NOMO-1 treated with dmso at 0.1 percent for 144 hours (cell line): ENCODE data around the gene NMT2.

Experiments used
- DNase-seq: peaks from one replicate; lab custom pipeline; 2025; ENCODE audit not compliant: unreplicated experiment; lab: John Stamatoyannopoulos, UW

Gene NMT2

DNA sequence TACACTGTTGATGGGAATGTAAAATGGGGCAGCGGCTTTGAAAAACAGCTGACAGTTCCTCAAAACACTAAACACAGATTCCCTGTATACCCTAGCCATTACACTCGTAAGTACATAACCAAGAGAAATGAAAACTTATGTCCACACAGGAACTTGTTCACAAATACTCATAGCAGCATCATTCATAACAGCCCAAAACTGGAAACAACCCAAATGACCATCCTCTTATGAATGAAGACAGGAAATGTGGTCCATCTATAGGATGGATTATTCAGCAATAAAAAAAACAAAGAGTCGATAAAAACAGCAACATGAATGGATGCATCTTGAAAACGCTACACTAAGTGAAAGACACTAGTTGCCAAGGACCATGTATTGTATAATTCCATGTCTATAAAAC lies 23.7 kb downstream of the NMT2 start:
- no peak for DNase-seq

- no peak for DNase-seq
Observed at GRCh38 chr10:15141136-15142054, 27.1 kb downstream of the NMT2 start.

- DNase-seq: no peak
Observed at GRCh38 chr10:15140698-15141097, 27.8 kb downstream of the NMT2 start.

GRCh38 chr10:15137636-15138035 lies 30.9 kb downstream of the NMT2 start:
- no peak for DNase-seq

- no peak for DNase-seq
Observed at GRCh38 chr10:15137036-15137359, 31.5 kb downstream of the NMT2 start.

- DNase-seq: no peak
Observed at GRCh38 chr10:15136129-15137035, 32.1 kb downstream of the NMT2 start.

DNA sequence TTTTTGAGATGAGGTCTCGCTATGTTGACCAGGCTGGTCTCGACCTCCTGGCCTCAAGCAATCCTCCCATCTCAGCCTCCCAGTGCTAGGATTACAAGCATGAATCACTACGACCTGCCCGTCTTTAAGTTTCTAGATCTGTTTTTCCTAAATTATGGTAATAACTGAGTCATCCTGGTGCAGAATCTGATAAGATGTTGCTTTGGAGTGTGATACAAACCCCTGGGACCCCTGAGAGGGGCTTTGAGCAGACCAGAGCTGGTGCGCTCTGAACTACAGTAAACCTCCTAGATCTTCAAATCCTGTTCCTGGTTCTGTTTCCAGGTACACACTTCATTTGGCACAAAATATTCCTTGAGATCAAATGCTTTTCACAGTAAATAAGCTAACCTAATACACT lies 37.2 kb downstream of the NMT2 start:
- no peak for DNase-seq

DNA sequence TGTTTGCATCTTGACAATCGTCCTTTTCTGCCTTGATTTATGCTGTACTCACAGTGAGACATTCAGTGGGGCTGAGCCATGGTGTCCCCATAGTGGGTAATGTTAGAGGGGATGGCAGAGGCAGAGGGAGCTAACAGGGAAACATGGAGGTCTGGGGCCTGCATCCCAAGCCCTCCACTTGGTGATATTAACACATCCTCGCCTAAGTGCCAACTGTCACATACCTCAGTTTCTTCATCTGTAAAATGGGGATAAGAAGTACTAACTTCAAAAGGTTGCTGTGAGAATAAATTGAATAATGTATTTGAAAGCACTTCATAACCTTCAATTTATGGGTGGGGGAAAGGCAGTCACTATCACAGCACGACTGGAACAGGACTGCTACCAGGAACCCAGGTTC lies 43.6 kb downstream of the NMT2 start:
- DNase-seq: no peak

- no peak for DNase-seq
Observed at GRCh38 chr10:15124190-15124589, 44.3 kb downstream of the NMT2 start.

- no peak for DNase-seq
Observed at GRCh38 chr10:15123749-15124184, 44.7 kb downstream of the NMT2 start.

DNA sequence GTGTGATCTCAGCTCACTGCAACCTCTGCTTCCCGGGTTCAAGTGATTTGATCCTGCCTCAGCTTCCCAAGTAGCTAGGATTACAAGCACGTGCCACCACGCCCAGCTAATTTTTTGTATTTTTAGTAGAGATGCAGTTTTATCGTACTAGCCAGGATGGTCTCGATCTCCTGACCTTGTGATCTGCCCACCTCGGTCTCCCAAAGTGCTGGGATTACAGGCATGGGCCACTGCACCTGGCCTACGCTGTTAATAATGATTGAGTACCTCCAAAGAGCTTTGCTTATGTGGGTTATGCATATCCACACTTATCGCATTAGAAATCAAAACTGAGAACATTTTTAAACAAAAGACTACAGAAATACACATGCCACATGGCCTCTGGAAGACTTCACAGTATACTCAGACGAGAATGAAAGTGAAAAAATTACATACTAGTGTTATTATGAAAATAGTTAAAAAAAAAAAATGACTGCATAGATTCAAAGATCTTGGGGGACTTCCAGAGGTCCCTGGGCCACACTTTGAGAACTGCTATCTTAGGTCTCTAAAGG lies 45.9 kb downstream of the NMT2 start:
- DNase-seq: no peak

- DNase-seq: no peak
Observed at GRCh38 chr10:15121707-15122106, 46.8 kb downstream of the NMT2 start.

- no peak for DNase-seq
Observed at GRCh38 chr10:15120523-15120922, 48.0 kb downstream of the NMT2 start.

DNA sequence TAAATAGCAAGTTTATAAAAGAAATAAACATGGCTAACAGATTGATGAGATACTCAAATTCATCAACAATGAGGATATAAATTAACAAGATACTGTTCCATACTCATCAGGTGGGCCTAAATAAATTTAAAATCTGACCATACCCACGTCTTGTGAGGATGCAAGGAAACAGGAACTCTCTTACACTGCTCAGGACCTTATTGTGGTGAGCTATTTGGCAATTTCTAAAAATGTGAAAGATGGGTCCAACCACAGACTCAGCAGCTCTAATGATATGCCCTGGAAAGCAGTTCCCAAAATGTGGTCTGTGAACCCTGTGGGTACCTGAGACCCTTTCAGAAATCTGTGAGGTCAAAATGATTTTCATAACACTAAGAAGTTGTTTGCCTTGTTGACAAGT lies 49.9 kb downstream of the NMT2 start:
- peak; percentile 25 for DNase-seq

DNA sequence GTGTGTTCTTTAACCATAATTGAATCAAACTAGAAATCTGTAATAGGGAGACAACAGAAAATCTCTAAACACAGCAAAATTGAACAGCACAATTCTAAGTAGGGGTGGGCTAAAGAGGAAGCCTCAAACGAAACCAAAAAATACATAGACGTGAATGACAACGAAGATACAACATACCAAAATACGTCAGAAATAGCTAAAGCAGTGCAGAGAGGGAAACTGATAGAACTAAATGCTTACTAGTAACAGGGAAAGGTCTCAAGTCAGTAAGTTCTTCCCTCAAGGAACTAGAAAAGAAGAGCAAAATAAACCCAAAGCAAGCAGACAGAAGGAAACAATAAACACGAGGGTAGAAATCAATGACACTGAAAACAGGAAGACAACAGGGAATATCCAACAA lies 52.3 kb downstream of the NMT2 start:
- DNase-seq: no peak

DNA sequence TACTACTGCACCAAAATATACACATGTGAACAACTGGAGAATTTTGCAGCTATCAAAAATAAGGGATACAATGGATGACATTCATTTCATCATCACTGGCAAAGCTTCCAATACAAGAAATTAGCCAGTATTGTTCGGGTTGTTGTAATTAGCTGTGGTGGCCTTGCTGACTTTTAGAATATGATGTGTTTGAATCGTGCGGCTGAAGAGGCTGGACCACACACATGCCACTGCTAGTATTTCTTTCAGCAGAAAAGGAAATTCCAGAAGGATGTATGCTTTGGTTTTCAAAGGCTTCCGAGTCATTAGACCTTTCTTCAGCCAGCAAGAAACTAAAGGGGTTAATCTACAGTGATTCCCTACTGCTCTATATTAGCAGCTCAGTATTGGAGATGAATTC lies 54.7 kb downstream of the NMT2 start:
- DNase-seq: no peak

- no peak for DNase-seq
Observed at GRCh38 chr10:15112657-15113056, 55.8 kb downstream of the NMT2 start.

DNA sequence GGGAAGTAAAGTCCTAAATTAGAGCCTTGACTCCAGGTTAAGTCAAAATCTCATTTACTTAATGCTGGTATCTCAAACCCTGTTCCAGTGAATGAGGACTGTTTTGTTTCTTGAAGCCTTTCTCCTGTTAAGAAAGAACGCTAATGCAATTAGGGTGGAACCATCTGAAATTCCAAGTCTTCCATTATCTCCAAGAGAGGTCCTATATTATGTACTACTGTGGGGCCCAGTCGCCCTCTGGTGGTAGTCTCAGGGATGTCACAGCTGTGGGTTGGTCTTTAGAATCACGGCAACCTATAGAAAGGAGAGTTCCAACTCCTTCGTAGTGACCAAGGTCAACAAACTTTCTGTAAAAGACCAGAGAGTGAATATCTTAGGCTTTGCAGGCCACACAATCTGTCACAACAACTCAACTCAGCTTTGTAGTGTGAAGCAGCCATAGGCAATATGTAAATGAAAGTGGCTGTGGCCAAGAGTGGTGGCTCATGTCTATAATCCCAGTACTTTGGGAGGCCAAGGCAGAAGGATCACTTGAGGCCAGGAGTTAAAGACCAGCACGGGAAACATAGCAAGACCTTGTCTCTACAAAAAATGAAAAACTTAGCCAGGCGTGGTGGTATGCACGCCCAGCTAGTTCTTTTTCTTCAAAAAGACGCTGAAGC lies 62.0 kb downstream of the NMT2 start:
- peak; percentile 1 for DNase-seq

GRCh38 chr10:15103513-15103912 lies 65.0 kb downstream of the NMT2 start:
- DNase-seq: no peak

DNA sequence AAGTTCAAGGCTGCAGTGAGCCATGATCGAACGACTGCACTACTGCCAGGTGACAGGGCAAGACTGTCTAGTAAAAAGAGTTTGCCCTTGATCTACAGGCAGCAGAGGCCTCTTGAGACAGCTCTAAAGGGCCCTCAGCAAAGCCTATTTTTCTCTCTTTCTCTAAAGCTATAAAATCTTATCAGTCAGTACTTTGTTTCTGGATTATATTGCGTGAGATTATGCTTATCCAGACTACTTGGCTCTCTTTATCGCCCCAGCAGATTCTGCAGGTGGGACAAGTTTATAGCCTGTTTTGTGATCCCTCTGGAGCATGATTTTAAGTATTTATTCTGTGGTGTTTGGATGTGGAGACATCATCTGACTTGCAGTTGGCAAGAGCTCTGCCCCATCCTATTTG lies 68.6 kb downstream of the NMT2 start:
- DNase-seq: no peak
